HG03520 (cell line): ENCODE measurements around the gene DHRS12.
"Not testable (repeated sequence)": the region's sequence is repeated elsewhere in the genome, so short reads cannot be mapped to it uniquely, and the experiment has no call there.

Experiments used
- ATAC-seq: cut with Tn5 transposase; IDR thresholded peaks from one replicate; pipeline ENCODE4 v1.9.1; 2021; ENCODE audit warnings: mild to moderate bottlenecking, moderate library complexity; ENCODE audit not compliant: unreplicated experiment

DHRS12 gene

DNA sequence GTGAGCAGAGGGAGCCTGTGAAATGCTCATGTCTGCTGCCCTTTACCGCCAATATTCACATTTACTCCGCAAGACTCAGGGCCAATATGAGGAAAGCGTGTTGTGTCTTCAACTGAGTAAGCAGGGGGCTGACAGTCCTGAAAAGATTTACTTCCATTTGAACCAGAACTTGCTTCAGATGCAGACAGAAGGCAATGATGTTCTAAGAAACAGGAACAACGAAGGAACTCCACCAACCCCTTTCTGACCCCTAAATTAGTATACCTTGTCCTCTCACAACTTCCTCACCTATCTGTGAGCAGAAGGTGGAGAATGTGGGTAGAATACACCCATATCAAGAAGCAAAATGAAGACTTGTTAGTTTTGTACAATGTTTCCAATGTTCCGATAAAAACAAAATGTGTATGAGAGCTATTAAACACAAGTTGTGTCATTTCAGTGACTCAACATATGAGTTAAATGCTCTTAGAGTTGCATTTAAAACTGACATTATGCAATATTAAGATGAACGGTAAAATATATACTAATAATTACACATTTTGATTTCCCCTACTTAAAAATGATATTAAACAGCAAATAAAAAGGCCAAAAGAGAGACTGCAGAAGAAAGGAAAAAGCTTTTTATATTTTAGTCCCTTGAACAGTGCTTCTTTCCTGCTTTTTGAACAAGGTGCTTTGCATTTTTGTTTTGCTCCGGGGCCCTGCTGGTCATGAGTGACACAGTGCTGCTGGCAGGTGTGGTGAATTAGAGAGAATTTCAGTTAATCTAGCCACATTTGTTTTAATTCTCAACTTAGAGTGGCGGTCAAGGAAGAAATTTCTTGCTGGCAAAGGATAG, 25.0 kb upstream of the DHRS12 start:
- ATAC-seq: no peak

GRCh38 chr13:51827254-51827653, 23.3 kb upstream of the DHRS12 start:
- ATAC-seq: no peak

GRCh38 chr13:51826606-51827005, 22.6 kb upstream of the DHRS12 start:
- no peak for ATAC-seq

GRCh38 chr13:51825681-51826254, 21.8 kb upstream of the DHRS12 start:
- no peak for ATAC-seq

- ATAC-seq: no peak
Measured at GRCh38 chr13:51825165-51825592, 21.2 kb upstream of the DHRS12 start.

- ATAC-seq: not testable (repeated sequence)
Measured at GRCh38 chr13:51824712-51825111, 20.7 kb upstream of the DHRS12 start.

DNA sequence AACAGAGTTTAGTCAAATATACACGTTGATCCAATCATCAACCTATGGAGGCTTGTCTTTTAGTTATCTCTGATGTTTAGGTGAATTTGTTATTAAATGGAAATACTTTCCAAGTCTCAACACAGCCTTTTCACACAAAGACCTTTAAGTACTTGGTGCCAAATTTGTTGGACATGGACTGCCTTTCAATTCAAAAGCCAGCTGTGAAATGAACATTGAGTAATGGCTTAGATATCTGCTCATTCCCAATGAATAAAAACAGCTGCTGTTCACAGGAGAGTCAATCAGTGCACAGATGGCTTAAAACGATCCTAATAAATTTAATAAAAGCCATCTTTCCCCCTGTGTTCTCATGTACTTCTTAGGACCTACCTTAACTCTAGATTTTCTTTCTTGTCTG, 19.9 kb upstream of the DHRS12 start:
- ATAC-seq: no peak

DNA sequence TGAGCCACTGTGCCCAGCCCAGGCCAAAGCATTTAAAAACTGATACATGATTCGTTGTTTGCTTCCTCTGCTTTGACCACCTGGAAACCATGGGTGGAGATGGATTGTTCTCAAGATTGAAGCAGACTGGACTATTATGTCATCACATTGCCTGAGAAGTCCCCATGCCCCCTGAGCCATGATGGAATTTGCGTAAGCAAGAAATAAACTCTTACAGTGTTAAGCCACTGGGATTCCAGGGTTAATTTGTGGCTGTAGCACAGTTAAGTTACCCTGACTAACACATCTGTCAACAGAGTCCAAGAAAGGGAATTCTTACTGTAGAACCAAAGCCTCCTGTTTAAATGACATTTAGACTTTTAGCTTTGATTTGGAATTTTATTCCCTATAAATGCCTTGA, 19.4 kb upstream of the DHRS12 start:
- no peak for ATAC-seq

DNA sequence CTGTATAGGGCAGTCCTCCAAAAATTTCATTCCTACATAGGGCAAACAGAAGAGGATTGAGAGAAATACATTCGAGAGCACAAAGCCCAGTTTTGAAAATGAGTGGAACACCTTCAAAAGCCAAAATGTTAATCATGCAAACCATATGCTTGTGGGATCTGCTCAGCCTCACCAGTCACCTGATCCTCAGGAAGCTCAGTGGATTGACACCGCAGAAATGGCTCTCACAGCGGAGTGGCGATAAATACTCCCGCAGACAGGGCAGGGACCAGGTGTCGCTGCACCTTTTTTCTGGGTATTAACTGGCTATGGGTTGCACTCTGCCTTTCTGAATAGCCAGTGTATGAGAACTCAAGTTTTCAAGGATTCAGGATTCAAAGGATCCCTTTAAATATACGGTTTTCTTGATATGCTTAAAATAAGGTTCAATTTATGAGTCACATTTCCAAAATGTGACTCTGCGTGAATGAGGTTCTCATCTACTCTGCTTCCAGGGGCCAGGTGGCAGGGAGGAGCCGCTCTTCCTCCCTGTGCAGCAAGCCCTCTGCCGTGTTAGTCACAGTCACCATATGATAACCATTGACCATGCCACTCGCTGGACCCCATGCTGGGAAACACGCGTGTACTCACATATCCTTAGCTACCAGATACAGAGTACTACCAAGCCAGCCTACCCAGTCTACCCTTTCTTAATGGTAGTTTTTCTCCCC, 18.3 kb upstream of the DHRS12 start:
- ATAC-seq: no peak

- no peak for ATAC-seq
Measured at GRCh38 chr13:51821606-51822005, 17.6 kb upstream of the DHRS12 start.

DNA sequence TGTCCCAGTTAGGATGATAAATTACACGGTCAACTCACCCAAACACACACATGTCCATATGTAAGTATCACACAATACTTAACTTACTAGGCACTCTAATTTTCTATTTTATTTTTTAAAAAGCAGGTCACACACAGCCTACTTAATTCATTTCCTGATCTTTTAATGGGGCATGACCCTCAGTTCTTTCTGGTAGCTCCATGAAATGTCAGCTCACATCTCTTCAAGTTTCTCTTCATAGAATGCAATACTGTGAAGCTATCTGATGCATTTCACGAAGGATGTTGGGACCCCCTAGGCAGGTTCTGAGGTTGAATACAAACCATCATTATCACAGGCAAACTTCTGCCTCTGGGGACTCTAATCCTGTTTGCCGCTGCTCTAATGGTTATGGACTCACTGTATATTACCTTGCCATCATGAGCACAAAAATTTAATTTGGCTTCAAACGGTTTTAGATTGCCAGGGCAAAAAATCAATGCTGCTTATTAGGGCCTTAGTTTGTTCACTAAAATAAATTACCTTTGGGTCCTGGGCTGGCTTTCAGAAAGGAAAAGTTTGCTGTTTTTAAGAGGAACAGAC, 16.1 kb upstream of the DHRS12 start:
- no peak for ATAC-seq

- ATAC-seq: no peak
Measured at GRCh38 chr13:51819544-51819943, 15.6 kb upstream of the DHRS12 start.

- no peak for ATAC-seq
Measured at GRCh38 chr13:51818781-51819511, 15.0 kb upstream of the DHRS12 start.

DNA sequence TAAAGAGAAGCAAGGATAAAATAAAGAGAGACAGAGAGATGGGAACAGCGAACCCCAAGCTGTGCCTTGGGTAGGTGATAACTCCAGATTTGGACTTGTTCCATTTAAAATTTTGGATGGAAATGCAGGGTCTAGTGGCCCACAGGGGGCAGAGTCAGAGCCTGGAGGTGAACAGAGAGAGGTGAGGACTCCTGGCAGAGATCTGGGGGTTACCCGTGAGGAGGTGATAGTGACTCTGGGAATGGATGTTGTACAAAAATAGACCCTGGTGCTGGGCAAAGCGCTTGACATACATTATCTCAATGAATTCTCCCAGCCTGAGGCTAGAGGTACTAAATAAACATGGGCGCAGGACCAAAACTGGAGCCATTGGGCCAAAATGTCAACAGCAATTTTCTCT, 14.3 kb upstream of the DHRS12 start:
- ATAC-seq: no peak

- ATAC-seq: no peak
Measured at GRCh38 chr13:51817717-51818116, 13.8 kb upstream of the DHRS12 start.

DNA sequence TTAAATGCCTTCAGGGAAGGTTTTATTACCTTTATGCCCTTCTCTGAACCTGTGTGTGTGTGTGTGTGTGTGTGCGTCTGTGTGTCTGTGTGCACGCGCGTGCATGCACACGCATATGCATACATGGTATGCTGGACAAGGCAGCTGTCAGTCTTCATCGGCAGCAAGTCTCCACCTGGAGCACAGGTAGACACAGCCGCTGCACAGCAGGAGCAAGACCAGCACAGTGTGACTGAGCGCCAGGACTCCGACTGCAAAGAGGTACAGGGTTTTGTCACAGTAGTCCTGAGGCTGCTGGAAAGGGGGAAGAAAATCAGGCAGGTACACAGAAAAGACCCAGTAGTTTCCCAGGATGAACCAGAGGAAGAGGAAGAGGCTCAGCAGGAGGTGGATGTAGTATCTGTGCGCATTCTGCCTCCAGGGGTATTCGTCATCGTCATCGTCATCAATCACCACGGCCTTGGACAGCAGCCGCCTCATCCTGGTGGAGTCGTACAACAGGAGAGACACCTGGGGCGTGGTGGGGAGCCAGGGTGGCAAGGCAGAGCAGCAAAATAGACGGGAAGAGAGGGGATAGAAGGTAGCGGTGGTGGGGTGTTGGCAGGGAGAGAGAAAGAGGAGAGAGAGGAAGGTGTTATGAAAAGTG, 12.8 kb upstream of the DHRS12 start:
- no peak for ATAC-seq

GRCh38 chr13:51815848-51816247, 11.9 kb upstream of the DHRS12 start:
- no peak for ATAC-seq

DNA sequence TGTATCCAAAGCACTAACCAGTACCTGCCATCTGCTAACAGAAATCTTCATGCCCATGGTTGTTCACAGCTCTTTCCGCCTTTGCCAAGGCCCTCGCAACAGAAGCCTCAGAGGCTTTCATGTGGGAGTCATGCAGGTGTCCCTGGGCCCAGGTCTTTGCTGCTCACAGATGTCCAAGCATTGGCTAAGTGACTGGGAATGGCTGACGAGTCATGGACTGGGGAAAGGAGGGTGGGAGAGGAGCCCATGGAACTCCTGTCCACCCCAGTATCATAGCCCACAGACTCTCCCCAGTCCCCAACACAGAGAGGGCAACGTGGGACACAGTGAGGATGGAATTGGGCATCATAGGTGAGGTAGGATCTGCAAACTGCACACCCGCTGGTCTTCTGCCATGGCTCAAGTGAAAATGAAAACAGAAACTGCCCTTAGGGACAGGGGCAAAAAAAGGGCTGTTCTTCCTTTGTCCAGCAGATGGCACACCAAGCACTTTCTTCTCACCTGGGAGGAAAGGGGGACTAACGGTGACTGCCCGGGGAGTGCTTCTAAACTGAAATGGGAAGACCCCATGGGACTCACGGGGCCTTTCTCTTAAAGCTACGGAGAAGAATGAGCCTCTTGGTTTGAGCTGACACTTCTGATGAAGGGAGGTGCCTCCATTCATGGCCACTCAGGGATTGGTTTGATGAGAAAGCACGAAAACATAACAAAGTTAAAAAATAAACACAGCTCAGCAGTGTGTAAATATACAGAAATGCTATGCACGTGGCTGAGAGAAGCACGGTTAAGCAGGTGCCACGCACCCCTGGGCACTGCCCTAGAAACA, 11.1 kb upstream of the DHRS12 start:
- peak; percentile 80 for ATAC-seq

DNA sequence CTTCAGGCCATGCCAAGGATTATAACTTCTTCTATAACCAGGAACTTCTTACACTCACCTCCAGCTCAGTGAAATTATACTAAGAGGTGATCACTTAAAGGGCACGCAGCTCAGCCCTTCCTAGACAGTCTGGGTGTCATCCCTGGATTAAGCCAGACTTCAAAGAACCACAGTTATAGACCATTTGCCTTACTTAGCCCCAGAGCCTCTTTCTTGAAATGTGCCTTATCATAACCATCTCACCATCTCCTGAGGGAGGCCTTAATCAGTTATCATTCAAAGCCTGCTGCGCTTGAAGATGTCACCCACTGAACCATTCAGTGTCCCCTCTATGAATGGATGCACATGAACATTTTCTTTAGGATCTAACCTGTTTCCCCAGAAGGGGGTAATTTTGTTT, 10.1 kb upstream of the DHRS12 start:
- no peak for ATAC-seq
